ENCODE measurements around the gene CDC25A. TPM values are rescaled to one million over a fixed set of nuclear protein-coding genes. Genes with fewer than 3 reads are reported as not detected.
A peak's percentile ranks its signal among the peaks of the same experiment; 100 is the strongest.
"Not testable (repeated sequence)": the region's sequence is repeated elsewhere in the genome, so short reads cannot be mapped to it uniquely, and the experiment has no call there.

CDC25A gene
- total RNA-seq, 1 experiment from 2014 or later, result 34.2 TPM

DNA sequence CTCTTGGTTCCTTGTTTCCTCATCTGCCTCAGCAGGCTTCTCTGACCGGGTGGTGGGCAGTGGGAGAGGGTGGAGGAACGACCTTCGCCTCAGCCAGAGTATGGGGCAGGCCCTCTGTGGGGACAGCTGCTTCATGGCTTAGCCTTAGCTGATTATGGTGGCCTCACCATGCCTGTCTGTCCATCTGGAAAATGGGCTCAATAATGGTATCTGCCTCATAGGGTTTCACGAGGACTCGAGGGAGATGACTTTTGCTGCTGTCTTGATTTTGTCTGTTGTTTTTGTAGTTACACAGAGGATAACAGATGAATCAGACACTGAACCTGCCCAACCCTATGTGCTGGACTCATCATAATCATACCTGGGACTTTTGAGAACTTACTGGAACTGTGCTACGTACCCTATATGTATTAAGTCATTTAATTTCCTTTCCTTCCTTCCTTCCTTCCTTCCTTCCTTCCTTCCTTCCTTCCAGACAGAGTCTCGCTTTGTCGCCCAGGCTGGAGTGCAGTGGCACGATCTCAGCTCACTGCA lies 46.5 kb downstream of the CDC25A start:
- DNase-seq (ENCODE audit: low read depth), result no peak

DNA sequence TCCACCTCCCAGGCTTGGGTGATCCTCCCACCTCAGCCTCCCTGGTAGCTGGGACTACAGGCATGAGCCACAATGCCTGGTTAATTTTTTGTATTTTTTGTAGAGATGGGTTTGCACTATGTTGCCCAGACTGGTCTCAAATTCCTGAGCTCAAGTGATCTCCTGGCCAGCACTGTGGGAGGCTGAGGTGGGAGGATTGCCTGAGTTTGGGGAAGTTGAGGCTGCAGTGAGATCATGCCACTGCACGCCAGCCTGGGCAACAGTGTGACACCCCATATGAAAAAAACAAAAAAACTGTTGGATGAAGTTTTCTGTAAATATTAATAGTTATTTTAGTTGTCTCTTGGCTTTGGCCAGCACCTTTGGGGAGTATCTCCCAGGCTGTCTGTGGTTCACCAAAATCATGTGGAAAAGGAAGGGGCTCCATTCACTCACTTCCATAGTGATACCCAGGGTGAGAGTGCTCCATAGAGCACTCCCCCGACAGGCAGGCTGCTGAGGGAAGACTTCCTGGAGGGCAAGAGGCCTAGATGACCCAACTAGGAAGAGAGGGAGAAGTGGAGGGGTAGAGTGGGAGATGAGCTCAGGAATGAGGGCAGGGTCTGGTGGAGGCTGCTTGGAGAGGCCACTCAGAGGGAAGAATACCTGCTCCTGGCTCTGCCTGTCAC lies 47.1 kb downstream of the CDC25A start:
- DNase-seq (ENCODE audit: low read depth), result no peak

DNA sequence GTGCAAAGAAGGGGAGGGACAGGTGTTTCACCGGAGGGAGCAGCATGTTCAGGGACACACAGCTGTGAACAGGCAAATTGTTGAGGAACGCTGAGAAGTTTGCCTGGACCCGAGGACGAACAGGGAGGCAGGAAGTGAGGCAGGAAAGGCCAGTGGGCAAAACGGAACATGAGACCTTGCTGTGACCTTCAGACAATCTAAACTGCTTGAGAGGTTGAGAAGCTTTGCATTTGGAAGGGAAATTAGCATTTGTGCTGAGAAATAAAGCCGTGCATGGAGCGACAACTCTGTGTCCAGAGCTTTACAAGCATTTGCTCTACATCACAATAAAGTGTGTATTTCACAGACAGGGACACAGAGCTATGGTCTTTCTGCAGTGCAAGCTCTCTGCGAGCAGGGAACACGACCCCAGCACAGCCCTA lies 47.9 kb downstream of the CDC25A start:
- DNase-seq (ENCODE audit: low read depth), result no peak

DNA sequence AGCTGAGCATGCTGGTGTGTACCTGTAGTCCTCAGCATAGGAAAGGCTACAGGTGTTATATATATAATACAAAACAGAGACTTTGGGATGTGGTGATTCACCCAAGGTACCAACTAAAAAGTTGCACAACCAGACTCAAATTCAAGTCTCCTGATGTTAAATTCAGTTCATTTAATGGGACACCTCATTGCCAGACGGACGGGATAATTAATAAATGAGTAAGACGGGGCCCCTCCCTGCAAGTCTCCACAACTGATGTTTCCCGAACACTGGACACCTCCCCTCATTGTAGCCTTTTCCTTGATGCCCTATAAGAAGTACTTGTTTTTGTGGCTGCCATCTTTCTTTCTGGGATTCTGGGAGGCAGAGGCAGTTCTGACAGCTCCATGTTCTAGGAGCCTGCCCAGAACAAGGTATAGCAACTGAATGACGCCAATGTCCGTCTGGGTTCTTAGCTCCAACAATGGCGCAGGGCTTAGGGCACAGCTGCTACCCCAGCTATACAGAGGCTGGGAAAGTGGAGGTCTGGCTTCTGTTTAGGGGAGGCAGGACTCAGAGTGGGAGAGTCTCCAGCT lies 50.7 kb downstream of the CDC25A start:
- DNase-seq (ENCODE audit: low read depth), result no peak

DNA sequence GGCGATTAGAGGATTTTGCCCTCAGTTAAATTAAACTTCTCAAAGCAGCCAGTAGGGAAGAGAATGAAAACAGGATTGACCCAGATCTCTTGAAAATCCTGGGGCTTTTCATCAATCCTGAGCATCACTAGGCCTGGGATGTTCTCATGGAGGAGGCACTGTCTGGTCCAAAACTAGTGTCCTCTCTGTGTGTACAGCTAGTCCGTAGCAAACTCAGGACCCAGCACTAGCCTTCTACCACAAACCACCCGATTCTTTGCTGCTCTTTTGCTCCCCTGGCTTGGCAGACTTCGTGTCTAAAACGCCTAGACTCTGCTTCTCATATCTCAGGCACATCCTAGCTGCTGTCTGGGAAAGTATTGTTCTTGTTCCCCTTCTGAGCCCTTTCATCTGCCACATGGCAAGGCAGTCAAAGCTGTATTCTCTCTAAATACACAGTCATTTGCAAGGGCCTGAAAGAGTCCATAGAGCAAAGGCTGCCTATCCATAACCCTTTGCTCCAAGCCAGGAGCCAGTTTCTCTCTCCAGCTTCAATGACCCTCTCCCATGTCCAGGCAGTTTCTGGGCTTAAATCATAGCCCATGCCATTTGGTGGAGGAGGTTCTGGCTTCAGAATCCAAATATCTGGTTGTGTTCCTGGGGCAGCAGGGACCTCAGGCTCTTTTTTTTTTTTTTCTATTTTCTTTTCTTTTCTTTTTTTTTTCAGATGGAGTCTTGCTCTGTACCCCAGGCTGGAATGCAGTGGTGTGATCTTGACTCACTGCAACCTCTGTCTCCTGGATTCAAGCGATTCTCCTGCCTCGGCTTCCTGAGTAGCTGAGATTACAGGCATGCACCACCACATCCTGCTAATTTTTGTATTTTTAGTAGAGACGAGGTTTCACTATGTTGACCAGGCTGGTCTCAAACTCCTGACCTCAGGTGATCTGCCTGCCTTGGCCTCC lies 52.4 kb downstream of the CDC25A start:
- DNase-seq (ENCODE audit: low read depth), result no peak

DNA sequence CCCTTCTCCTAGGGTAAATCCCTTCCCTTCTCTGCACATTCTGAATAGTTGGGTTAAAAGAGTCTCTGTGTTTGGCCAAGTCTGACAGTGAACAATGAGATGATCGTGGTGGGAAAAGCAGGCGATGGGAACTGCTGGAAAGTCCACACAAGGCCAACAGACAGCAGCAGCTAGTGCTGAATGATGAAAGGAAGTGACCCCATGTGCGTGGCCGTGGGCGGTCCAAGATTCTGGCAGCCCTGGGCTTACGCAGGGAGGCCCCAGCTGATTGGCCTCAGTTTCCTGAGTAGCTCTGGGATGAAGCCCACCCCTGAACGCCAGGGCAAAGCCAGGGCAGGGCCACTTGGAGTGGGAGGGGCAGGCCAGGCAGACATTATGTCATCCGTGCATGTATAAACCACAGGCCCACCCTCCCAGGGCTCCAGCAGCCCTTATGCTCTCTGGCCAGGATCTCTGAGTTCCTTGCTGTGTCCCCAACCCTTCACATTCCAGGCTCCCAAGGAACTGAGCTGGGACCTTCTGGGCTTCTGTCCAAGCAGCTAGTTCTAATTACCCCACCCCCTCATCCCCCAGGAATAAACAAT lies 57.8 kb downstream of the CDC25A start:
- DNase-seq (ENCODE audit: low read depth), result peak; percentile 28

DNA sequence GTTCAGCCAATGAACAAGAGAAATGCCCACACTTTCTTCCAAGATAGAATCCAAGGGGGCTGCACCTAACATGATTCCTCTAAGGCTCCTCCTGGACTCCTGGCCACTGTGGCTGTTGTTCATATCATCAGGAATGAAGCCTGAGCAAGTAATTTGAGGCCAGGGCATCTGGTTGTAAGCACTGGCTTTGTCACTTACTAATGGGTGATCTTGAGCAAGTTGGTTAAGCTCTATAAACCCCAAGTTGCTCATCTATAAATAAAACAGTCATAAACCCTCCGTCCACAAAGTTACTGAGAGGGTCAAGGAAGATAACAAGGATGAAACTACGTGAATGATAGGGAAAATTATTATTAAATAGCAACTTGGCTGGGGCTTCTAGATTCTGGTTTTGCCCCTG lies 58.3 kb downstream of the CDC25A start:
- DNase-seq (ENCODE audit: low read depth), result no peak

DNA sequence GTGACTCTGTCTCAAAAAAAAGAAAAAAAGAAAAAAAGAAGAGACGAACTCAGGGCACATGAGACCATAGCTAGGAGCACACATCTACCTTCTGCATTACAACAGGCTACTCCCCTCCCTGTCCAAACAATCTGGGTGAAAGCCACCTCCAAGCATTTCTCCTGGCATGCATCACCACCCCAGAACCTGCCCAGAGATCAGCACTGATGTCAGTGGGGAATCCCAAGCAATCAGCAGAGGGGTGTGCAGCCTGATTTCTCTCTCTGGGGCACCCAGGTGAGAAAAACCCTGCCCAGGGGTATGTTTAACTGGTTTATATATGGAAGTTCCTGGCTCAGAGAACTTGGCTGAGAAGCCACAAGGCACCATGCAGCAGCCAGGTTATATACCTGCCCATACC lies 59.4 kb downstream of the CDC25A start:
- DNase-seq (ENCODE audit: low read depth), result no peak

DNA sequence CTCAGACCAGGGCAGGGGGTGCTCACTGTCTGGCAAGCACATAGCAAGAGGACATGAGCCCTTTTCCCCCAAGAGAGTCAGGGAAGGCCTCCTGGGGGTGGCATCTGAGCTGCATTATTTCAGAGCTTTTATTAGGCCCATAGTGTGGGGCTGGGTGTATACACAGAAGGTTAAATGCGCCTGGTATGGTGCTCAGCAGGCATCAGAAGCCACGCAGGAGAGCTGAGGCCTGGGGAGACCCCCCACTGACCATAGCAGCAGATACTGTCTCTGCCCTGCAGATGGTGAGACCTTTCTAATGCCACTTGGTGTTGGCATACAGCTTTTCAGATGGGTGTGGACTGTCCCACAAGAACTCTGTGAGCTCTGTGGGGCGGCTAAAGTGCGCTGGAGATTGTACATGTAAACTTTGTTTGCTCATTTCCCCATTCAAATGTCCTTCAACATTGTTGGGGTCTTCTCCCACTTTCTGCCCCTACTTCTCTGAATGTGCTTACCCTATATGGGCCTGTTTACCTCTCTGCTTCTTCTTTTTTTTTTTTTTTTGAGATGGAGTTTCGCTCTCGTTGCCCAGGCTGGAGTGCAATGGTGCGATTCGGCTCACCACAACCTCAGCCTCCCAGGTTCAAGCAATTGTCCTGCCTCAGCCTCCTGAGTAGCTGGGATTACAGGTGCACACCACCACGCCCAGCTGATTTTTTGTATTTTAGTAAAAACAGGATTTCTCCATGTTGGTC lies 62.2 kb downstream of the CDC25A start:
- DNase-seq (ENCODE audit: low read depth), result no peak

DNA sequence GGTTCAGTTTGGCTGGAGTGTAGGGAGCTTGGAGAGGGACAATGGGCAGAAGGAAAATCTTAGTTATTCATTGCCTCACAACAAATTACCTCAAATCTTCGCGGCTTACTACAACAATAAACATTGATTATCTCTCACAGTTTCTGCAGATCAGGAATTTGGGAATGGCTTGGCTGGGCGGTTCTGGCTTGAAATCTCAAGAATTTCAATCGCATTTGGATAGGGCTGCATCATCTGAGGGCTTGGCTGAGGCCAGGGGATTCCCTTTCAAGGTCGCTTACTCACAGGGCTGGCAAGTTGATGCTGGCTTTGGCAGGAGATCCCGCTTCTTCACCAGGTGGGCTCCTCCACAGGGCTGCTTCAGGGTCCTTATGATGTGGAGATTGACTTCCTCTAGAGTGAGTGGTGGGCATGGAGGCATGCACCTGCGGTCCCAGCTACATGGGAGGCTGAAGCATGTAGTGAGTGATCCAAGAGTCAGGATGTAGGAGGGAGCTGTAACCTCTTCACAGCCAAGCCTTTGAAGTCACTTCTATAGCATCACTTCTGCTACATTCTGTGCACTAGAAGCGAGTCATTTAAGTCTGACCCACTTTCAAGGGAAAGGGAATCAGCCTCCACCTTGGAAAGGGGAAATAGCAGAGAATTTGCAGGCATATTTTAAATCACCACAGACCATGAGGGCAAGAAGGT lies 63.1 kb downstream of the CDC25A start:
- no peak for DNase-seq (ENCODE audit: low read depth)

DNA sequence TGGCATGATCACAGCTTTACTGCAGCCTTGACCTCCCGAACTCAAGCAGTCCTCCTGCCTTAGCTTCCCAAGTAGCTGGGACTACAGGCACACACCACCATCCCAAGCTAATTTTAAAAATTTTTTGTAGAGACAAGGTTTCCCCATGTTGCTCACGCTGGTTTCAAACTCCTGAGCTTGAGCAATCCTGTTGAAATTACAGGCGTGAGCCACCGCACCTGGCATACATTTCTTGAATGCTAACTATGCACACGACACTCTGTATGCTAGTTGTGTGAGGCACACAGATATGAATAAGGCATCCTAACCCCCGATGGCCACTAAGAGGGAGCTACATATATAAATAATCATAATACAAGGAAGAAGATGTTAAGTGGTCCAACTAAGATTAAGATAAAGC lies 64.9 kb downstream of the CDC25A start:
- DNase-seq (ENCODE audit: low read depth), result no peak

DNA sequence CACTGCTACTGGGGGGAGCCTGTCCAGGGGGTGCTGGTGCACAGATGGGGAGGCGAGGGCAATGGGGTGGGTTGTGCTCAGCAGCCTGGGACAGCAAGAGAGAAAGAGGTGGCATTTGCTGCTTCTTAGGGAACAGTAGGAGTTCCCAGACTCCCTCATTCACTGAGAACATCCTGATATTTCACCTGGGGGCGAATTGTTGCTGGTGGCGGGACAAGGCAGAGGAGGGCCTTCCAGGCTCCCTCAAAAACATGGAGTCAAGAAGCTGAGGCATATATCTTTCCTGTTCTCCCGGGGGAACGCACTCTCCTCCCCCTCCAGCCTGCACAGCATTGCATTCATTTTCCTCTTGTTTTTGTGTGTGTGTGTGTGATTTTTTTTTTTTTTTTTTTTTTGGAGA lies 65.7 kb downstream of the CDC25A start:
- DNase-seq (ENCODE audit: low read depth), result no peak

DNA sequence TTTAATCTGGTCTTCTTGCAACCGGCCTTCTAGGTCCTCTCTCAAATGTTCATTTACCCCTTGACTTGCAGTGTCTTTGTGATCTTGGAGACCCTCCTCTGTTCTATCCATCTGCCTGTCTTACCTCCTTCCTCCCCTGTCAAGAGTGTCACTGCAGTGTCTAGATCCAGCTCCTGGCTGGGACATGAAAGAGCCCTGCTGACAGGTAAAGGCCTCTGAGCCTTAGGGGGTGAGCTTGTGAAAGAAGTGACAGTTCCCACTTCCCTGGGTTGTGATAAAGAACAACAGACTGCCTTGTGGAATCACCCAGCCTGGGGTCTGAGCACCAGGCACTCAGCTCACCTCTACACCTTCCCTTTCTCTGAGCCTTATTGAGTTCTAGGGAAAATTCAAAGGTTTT lies 68.0 kb downstream of the CDC25A start:
- no peak for DNase-seq (ENCODE audit: low read depth)

DNA sequence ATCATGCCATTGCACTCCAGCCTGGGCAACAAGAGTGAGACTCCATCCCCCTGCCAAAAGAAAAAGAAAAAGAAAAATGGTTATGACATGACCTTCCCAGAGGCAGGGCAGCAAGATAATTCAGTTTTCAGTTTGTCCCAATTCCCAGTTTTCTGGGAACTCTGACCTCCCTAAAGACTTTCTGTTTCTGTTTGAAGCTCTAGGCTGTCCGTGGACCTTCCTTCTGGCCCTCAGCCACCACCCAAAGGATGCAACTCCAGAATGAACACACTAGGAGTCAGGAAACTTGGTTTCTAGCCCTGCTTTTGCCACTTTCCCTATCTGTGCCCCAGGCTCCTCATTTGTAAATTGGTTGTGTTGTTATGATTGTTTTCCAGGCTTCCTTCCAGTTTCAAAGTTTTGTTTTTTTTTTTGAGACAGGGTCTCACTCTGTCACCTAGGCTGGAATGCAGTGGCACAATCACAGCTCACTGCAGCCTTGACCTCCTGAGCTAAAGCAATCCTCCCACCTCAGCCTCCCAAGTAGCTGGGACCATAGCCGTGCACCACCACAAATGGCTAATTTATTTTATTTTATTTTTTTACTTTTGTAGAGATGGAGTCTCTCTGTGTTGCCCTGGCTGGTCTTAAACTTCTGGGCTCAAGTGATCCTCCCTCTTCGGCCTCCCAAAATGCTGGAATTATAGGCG lies 68.6 kb downstream of the CDC25A start:
- DNase-seq (ENCODE audit: low read depth), result peak; percentile 12

DNA sequence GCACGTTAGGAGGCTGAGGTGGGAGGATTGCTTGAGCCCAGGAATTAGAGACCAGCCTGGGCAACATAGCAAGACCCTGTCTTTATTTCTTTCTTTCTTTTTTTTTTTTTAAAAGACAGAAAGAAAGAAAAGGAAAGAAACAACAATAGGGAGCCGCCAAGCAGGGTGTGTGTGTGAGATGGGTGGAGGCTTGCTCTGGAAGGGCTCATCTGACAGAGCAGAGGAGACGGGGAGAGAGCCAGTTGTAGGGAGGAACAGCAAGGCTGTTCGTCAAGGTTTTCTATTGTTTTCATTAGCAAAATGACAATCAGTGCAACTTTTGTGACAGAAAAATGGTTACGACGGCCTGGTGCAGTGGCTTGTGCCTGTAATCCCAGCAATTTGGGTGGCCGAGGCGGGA lies 69.3 kb downstream of the CDC25A start:
- no peak for DNase-seq (ENCODE audit: low read depth)

DNA sequence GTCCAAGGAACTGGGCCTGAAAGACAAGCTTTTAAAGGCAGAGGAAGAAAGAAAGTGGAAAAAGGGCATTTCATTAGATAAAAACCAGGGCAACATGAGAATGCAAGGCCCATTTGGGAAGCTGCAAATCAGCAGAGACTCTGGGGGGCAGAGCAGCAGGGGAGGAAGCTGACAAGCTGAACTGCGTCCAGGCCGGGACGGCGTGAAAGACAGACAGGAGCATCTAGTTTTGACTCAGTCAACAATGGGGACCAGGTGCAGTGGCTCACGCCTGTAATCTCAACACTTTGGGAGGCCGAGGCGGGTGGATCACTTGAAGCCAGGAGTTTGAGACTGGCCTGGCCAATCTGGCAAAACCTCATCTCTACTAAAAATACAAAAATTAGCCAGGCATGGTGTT lies 69.9 kb downstream of the CDC25A start:
- DNase-seq (ENCODE audit: low read depth), result no peak

DNA sequence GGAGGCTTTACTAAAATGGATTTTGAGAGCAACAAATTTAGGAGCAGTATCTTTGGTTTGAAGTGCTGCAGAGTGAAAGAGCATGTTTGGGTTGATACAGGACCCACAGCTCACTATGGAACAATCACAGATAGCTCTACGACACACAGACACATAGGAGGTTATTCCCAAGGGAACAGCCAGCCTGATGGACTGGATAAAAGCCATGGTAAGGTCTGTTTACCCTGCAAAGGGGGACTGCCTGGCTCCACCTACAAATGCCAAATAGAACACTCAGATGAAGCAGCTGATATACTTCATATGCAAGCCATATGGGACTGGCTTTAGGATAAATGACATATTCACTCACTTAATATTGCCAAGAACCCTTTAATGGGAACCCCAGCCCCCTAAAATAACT lies 75.4 kb downstream of the CDC25A start:
- no peak for DNase-seq (ENCODE audit: low read depth)

DNA sequence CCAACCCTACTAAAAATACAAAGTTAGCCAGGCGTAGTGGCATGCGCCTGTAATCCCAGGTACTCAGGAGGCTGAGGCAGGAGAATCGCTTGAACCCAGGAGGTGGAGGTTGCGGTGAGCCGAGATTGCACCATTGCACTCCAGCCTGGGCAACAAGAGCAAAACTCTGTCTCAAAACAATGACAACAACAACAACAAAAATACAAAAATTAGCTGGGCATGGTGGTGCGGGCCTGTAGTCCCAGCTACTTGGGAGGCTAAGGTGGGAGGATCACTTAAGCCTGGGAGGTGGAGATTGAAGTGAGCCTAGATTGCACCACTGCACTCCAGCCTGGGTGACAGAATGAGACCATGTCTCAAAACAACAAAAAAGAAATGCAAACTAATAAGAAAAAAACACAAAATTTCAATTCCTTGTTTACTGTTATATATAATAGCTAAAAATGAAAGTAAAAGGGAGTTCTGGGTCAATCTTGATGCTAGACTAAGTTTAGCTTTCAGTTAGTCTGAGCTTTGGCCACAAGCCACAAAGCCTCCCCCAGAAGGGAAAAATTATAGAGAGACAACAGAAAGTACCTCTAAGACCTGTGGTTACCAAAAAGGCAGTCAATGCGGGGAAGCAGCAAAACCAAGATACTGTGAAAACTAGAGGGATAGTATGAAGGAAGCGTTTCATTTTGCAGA lies 76.0 kb downstream of the CDC25A start:
- not testable (repeated sequence) for DNase-seq (ENCODE audit: low read depth)

DNA sequence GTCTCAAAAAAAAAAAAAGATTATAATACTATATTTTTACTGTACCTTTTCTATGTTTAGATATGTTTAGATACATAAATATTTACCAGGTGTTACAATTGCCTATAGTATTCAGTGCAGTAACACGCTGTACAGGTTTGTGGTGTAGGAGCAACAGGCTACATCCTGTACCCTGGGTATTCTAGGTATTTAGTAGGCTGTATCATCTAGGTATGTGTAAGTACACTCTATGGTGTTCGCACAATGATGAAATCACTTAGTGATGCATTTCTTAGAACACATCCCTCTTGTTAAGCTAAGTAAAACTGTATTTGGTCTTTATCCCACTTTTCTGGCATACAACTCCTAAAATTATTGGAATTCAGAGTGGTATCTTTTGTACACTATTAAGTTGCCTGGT lies 77.8 kb downstream of the CDC25A start:
- no peak for DNase-seq (ENCODE audit: low read depth)
